Bronchial epithelial cell (primary cell): ENCODE measurements around the gene ABCA1. TPM values are rescaled to one million over a fixed set of nuclear protein-coding genes. Genes with fewer than 3 reads are reported as not detected.
"Not testable (repeated sequence)": the region's sequence is repeated elsewhere in the genome, so short reads cannot be mapped to it uniquely, and the experiment has no call there.

Experiments
- DNase-seq: peaks from one replicate; pipeline ENCODE4 v3.0.0-alpha.2; 2010; ENCODE audit warnings: low read depth
- FAIRE-seq: peaks from 2 replicates; lab custom pipeline; 2011; peaks lifted over from hg19 to GRCh38; lab: Jason Lieb, UNC
- H3K27me3 ChIP-seq: 2 replicates; pipeline ENCODE4 v1.5.1; 2011; ENCODE audit warnings: low read length; ENCODE audit not compliant: control insufficient read depth, insufficient read depth
- H3K36me3 ChIP-seq: 2 replicates; pipeline ENCODE4 v1.5.1; 2011; ENCODE audit warnings: low read length; ENCODE audit not compliant: control insufficient read depth, insufficient read depth
- H3K4me3 ChIP-seq: 2 replicates; pipeline ENCODE4 v1.5.1; 2011; ENCODE audit warnings: mild to moderate bottlenecking, low read depth, low read length, control low read depth
- total RNA-seq: library from RNA; depleted of rRNA; stranded (reverse); fragments of >200 nt; gene quantifications from 2 replicates; pipeline ENCODE4 v1.2.1, GENCODE V29; 2014
- TF ChIP-seq, protein P1 (sequence below): IDR thresholded peaks from 2 replicates; pipeline ENCODE4 v1.5.1; 2011; ENCODE audit warnings: mild to moderate bottlenecking, moderate library complexity, low read length, control low read depth, inconsistent platforms; ENCODE audit not compliant: insufficient read depth, severe bottlenecking

Gene ABCA1
- total RNA-seq, 1 donor from 2014 or later, result 34.2 TPM

DNA sequence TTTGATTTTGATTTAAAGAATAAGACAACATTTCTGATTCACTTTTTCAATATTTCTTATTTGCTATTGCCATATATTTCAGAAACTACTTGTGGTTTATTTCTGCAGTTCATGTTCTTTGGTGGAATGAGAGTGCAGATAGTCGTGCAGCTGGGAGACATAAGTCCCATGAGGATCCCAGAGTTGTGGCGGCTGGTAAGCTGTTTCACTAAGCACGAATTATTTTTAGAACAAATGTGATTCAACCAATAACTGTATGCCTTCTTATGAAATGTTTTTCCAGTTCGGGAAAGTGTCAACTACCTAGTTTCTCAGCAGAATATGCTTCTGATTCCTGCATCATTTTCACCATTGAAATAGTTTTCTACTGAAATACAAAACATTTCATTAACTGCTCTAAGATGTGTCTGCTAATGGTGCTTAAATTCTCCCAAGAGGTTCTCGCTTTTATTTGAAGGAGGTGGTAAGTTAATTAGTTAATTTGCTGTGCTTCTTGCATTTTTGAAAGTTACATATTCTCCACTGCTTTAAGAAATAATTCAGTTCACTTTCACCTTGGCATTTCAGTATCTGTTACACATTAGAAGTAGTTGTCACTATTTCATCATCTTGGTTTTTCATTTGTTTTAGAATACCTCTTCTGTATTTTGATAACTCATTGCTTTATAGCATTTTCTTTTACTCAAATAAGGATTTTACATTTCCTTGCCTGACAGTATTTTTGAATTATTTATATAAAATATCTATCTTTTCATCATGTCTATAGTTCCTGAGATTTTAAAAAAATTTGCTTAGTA lies 155.0 kb downstream of the ABCA1 start:
- no peaks in the 10 kb centered on the region for H3K36me3 ChIP-seq
- TF ChIP-seq, protein P1, sequence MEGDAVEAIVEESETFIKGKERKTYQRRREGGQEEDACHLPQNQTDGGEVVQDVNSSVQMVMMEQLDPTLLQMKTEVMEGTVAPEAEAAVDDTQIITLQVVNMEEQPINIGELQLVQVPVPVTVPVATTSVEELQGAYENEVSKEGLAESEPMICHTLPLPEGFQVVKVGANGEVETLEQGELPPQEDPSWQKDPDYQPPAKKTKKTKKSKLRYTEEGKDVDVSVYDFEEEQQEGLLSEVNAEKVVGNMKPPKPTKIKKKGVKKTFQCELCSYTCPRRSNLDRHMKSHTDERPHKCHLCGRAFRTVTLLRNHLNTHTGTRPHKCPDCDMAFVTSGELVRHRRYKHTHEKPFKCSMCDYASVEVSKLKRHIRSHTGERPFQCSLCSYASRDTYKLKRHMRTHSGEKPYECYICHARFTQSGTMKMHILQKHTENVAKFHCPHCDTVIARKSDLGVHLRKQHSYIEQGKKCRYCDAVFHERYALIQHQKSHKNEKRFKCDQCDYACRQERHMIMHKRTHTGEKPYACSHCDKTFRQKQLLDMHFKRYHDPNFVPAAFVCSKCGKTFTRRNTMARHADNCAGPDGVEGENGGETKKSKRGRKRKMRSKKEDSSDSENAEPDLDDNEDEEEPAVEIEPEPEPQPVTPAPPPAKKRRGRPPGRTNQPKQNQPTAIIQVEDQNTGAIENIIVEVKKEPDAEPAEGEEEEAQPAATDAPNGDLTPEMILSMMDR, result no peak
- no peak for DNase-seq
- no peak overlapping the region for H3K4me3 ChIP-seq
- no peaks in the 10 kb centered on the region for H3K27me3 ChIP-seq
- no peak for FAIRE-seq

DNA sequence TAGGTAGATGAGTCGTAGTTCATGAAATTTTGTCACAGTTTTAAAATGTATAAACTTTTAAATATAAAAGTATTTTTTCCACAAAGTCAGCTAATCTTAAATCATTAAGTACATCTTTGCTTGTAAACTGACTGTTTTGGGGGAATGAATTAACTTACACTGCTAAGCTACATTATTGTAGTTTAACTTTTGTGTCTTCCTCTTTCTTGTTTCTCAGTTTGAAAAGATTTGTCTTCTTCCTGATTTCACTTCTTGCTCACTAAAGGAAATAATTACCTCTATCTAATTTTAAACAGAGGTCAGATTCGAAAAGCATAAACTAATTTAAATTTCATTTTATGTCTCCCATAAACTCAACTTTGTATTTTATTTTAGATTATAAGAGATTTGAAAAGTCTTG lies 158.3 kb downstream of the ABCA1 start:
- H3K36me3 ChIP-seq, result no peaks in the 10 kb centered on the region
- no peaks in the 10 kb centered on the region for H3K27me3 ChIP-seq
- TF ChIP-seq, protein P1, result no peak
- no peak overlapping the region for H3K4me3 ChIP-seq
- FAIRE-seq, result no peak
- no peak for DNase-seq

DNA sequence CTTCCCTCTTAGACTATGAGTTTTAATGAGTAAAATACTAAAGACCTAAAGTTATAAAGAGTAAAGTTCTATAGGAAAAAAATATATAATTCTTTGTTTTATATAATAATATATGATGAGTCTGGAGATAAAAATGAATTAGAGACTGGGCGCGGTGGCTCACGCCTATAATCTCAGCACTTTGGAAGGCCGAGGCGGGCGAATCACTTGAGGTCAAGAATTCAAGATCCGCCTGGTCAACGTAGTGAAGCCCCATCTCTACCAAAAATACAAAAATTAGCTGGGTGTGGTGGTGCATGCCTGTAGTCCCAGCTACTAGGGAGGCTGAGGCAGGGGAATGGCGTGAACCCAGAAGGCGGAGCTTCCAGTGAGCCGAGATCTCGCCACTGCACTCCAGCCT lies 158.9 kb downstream of the ABCA1 start:
- FAIRE-seq, result not testable (repeated sequence)

DNA sequence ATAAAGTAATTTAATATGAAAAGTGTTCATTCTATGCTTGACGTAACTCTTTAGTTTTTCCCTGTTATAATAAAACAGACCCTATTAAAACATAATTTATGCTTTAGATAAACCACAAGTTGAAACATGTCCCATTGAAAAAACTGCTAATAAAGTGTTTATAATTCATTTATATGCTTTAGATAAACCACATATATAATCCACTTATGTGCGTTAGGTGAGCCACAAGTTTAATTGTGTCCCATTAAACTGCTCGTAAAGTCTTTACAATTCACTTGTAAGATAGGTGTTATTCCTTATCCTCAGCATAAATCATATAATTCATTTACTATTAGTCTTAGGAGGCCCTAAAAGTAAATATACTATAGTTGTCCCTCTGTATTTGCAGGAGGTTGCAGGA lies 160.4 kb downstream of the ABCA1 start:
- Histone ChIP-seq H3K36me3 (no peaks in the 10 kb centered on the region), H3K27me3 (no peaks in the 10 kb centered on the region), H3K4me3 (no peak overlapping the region)
- FAIRE-seq (no peak), DNase-seq (no peak)
- TF ChIP-seq, protein P1, result no peak

More for the DNA sequence above, 158.9 kb downstream of the ABCA1 start:
- H3K27me3 ChIP-seq, H3K36me3 ChIP-seq, DNase-seq, H3K4me3 ChIP-seq: not testable (repeated sequence)

DNA sequence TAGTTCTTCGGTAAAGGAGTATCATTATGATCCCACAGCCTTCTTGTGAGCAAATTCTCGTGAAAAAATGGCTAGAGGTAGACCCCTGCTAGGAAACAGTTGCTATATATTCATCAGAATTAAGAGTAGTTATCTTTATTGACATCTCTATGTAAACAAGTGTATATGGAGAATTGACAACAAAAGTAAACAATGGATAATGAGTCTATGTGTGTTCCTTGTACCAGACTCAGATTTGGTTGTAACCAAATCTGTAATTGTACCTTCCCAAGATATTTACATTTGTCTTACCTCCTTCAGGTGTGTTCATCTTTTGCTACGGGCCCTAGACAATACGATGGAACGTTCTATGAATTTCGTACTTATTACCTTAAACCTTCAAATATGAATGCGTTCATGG lies 161.9 kb downstream of the ABCA1 start:
- no peak for FAIRE-seq
- TF ChIP-seq, protein P1, result no peak
- Histone ChIP-seq H3K4me3 (no peak overlapping the region), H3K27me3 (no peaks in the 10 kb centered on the region), H3K36me3 (no peaks in the 10 kb centered on the region)
- no peak for DNase-seq

DNA sequence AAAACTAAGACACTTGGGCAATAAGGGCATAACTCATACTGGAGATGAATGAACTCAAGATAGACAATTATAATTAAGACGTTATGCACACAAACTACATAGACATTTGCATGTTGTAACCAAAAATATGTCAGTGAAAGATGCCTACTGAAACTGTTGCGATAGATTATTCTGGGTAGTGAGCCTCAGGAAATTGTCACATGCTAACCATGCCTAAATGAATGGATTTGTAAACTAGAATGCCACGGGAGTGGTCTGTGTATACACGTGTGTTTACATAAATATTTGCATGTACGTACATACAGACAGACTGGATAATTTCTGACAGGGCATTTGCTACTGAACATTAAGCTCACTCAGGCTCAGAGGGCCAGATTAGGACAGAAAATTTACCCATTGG lies 162.8 kb downstream of the ABCA1 start:
- no peaks in the 10 kb centered on the region for H3K36me3 ChIP-seq
- DNase-seq, result no peak
- FAIRE-seq, result no peak
- no peaks in the 10 kb centered on the region for H3K27me3 ChIP-seq
- no peak overlapping the region for H3K4me3 ChIP-seq
- TF ChIP-seq, protein P1, result no peak
